GM19099 (cell line): Measurements from ENCODE around the gene TMIGD1.

Experiments used
- POLR2A ChIP-seq: IDR thresholded peaks from 3 replicates; pipeline ENCODE4 v1.6.1; 2011; ENCODE audit warnings: low read depth; ENCODE audit not compliant: insufficient read length; ENCODE audit errors: extremely low read depth

Gene TMIGD1

GRCh38 chr17:30290696-30291542 is 42.9 kb downstream of the TMIGD1 start:
- no peak for TF ChIP-seq POLR2A

GRCh38 chr17:30290077-30290476 is 43.8 kb downstream of the TMIGD1 start:
- no peak for TF ChIP-seq POLR2A

- TF ChIP-seq POLR2A: no peak
Observed at GRCh38 chr17:30279156-30279555, 54.7 kb downstream of the TMIGD1 start.

GRCh38 chr17:30278032-30278431 is 55.8 kb downstream of the TMIGD1 start:
- TF ChIP-seq POLR2A: no peak

GRCh38 chr17:30275911-30276310 is 57.9 kb downstream of the TMIGD1 start:
- TF ChIP-seq POLR2A: no peak

GRCh38 chr17:30274887-30275286 is 59.0 kb downstream of the TMIGD1 start:
- no peak for TF ChIP-seq POLR2A

- TF ChIP-seq POLR2A: no peak
Observed at GRCh38 chr17:30273373-30273772, 60.5 kb downstream of the TMIGD1 start.

GRCh38 chr17:30271102-30271501 is 62.8 kb downstream of the TMIGD1 start:
- TF ChIP-seq POLR2A: no peak

GRCh38 chr17:30267625-30268024 is 66.2 kb downstream of the TMIGD1 start:
- no peak for TF ChIP-seq POLR2A
